ENCODE data around the gene MRAS. TPM values are rescaled to one million over a fixed set of nuclear protein-coding genes. Genes with fewer than 3 reads are reported as not detected.
"Not testable (repeated sequence)": the region's sequence is repeated elsewhere in the genome, so short reads cannot be mapped to it uniquely, and the experiment has no call there.

The MRAS gene
- total RNA-seq, 1 donor = 80.7 TPM

DNA sequence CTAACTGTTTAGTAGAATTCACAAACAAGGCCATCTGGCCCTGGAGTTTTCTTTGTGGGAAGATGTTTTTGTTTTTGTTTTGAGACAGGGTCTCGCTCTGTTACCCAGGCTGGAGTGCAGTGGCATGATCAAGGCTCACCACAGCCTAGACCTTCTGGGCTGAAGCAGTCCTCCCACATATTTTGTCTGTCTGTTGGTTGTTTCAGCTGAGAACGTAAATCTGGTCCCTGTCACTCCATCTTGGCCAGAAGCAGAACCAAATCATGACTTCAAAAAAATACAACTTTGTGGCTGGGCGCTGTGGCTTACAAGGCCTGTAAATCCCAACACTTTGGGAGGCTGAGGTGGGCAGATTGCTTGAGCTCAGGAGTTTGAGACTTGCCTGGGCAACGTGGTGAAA lies 27.1 kb downstream of the MRAS start:
- peaks cover 10% of the 10 kb centered on the region for H3K79me2 ChIP-seq (ENCODE audit: insufficient read depth, low read length)
- peaks cover 6% of the 10 kb centered on the region for H3K36me3 ChIP-seq (ENCODE audit: insufficient read depth, low read length)
- no peak overlapping the region for H3K27ac ChIP-seq (ENCODE audit: low read depth, low read length)
- DNase-seq (ENCODE audit: insufficient read length, low spot score, missing footprints) = no peak
- no peak overlapping the region for H2AFZ ChIP-seq (ENCODE audit: low read length)
- H3K4me1 ChIP-seq (ENCODE audit: insufficient read depth, low read length) = no peaks in the 10 kb centered on the region
- H4K20me1 ChIP-seq (ENCODE audit: insufficient read depth, low read length) = peaks cover 14% of the 10 kb centered on the region
- no peaks in the 10 kb centered on the region for H3K27me3 ChIP-seq (ENCODE audit: insufficient read depth, low read length)
- no peak overlapping the region for H3K4me3 ChIP-seq (ENCODE audit: insufficient read depth, low read length)
- H3K9me3 ChIP-seq (ENCODE audit: low read depth, low read length) = no peaks in the 10 kb centered on the region
- no peak overlapping the region for H3K4me2 ChIP-seq (ENCODE audit: insufficient read depth, low read length)
- TF ChIP-seq, protein P1, sequence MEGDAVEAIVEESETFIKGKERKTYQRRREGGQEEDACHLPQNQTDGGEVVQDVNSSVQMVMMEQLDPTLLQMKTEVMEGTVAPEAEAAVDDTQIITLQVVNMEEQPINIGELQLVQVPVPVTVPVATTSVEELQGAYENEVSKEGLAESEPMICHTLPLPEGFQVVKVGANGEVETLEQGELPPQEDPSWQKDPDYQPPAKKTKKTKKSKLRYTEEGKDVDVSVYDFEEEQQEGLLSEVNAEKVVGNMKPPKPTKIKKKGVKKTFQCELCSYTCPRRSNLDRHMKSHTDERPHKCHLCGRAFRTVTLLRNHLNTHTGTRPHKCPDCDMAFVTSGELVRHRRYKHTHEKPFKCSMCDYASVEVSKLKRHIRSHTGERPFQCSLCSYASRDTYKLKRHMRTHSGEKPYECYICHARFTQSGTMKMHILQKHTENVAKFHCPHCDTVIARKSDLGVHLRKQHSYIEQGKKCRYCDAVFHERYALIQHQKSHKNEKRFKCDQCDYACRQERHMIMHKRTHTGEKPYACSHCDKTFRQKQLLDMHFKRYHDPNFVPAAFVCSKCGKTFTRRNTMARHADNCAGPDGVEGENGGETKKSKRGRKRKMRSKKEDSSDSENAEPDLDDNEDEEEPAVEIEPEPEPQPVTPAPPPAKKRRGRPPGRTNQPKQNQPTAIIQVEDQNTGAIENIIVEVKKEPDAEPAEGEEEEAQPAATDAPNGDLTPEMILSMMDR (IDR thresholded peaks at IDR 0.05; ENCODE audit: extremely low read depth, low read depth, low read length) = no peak

DNA sequence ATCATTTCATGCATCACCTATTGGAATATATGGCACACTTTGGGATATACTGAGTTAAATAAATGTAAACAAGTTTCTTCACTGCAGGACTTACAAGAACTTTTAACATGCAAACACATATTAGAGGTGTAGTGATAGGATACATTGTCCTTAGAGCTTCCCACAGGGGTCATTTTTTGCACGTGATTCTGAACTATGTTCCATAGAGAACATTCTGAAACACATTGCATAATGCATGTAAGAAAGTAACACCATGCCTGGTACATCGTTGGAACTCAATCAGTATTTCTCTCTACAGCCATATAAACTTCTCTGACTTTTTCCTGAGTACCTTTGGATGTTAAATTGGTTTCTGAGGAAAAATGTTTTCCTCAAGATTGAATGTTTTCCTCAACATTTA lies 28.3 kb downstream of the MRAS start:
- H3K36me3 ChIP-seq (ENCODE audit: insufficient read depth, low read length) = peaks cover 6% of the 10 kb centered on the region
- H3K27ac ChIP-seq (ENCODE audit: low read depth, low read length) = no peak overlapping the region
- no peaks in the 10 kb centered on the region for H3K27me3 ChIP-seq (ENCODE audit: insufficient read depth, low read length)
- TF ChIP-seq, protein P1 (IDR thresholded peaks at IDR 0.05; ENCODE audit: extremely low read depth, low read depth, low read length) = no peak
- peaks cover 14% of the 10 kb centered on the region for H3K79me2 ChIP-seq (ENCODE audit: insufficient read depth, low read length)
- no peak for DNase-seq (ENCODE audit: insufficient read length, low spot score, missing footprints)
- peaks cover 5% of the 10 kb centered on the region for H3K4me1 ChIP-seq (ENCODE audit: insufficient read depth, low read length)
- H4K20me1 ChIP-seq (ENCODE audit: insufficient read depth, low read length) = peaks cover 6% of the 10 kb centered on the region
- no peak overlapping the region for H3K4me2 ChIP-seq (ENCODE audit: insufficient read depth, low read length)
- H3K9me3 ChIP-seq (ENCODE audit: low read depth, low read length) = no peaks in the 10 kb centered on the region
- H3K4me3 ChIP-seq (ENCODE audit: insufficient read depth, low read length) = no peak overlapping the region
- no peak overlapping the region for H2AFZ ChIP-seq (ENCODE audit: low read length)

DNA sequence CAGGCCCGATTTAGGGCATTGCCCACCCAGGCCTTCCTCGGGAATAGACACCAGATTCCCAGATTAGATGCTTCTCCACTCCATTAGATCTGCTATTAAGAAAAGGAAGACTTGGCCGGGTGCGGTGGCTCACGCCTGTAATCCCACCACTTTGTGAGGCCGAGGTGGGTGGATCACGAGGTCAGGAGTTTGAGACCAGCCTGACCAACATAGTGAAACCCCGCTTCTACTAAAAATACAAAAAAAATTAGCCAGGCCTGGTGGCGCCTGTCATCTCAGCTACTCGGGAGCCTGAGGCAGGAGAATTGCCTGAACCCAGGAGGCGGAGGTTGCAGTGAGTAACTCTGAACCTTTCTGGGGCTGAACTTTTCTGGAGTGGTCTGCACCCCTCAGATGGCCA lies 28.8 kb downstream of the MRAS start:
- H2AFZ ChIP-seq (ENCODE audit: low read length); H3K4me3 ChIP-seq (ENCODE audit: insufficient read depth, low read length); H3K9me3 ChIP-seq (ENCODE audit: low read depth, low read length); DNase-seq (ENCODE audit: insufficient read length, low spot score, missing footprints); H3K36me3 ChIP-seq (ENCODE audit: insufficient read depth, low read length); H3K27ac ChIP-seq (ENCODE audit: low read depth, low read length); H4K20me1 ChIP-seq (ENCODE audit: insufficient read depth, low read length); H3K27me3 ChIP-seq (ENCODE audit: insufficient read depth, low read length); H3K4me2 ChIP-seq (ENCODE audit: insufficient read depth, low read length): not testable (repeated sequence)
- Histone ChIP-seq H3K4me1 (ENCODE audit: insufficient read depth, low read length) (peaks cover 11% of the 10 kb centered on the region), H3K79me2 (ENCODE audit: insufficient read depth, low read length) (peaks cover 14% of the 10 kb centered on the region)

DNA sequence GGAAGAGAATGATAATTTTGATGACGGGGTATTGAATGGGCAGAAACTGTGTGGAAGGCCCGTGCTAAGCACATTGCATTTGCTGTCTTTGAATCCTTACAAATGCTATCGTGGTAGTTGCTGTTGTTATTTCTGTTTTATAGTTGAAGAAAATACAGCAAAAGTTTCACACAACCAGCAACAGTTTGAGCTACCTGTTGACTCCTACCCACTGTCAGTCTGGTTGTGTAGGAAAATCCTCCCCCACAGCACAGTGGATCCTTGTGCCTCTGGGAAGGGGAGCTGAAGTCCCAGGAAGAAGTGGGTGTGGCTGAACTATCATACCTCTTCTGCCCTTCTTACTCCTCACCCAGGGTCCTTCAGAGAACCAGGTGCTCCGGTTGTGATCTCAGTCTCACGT lies 29.4 kb downstream of the MRAS start:
- Histone ChIP-seq H3K9me3 (ENCODE audit: low read depth, low read length) (no peaks in the 10 kb centered on the region), H3K4me1 (ENCODE audit: insufficient read depth, low read length) (peaks cover 14% of the 10 kb centered on the region), H3K4me3 (ENCODE audit: insufficient read depth, low read length) (no peak overlapping the region), H4K20me1 (ENCODE audit: insufficient read depth, low read length) (no peaks in the 10 kb centered on the region), H3K79me2 (ENCODE audit: insufficient read depth, low read length) (peaks cover 15% of the 10 kb centered on the region), H3K36me3 (ENCODE audit: insufficient read depth, low read length) (peaks cover 6% of the 10 kb centered on the region), H3K4me2 (ENCODE audit: insufficient read depth, low read length) (no peak overlapping the region), H3K27ac (ENCODE audit: low read depth, low read length) (no peak overlapping the region), H3K27me3 (ENCODE audit: insufficient read depth, low read length) (no peaks in the 10 kb centered on the region), H2AFZ (ENCODE audit: low read length) (no peak overlapping the region)
- no peak for DNase-seq (ENCODE audit: insufficient read length, low spot score, missing footprints)
- TF ChIP-seq, protein P1 (IDR thresholded peaks at IDR 0.05; ENCODE audit: extremely low read depth, low read depth, low read length) = no peak
